GM19035 (cell line): Measurements from ENCODE around the gene GOLGA3.

Experiments
- ATAC-seq: cut with Tn5 transposase; IDR thresholded peaks from one replicate; pipeline ENCODE4 v1.9.1; 2021; ENCODE audit not compliant: unreplicated experiment

Gene GOLGA3

GRCh38 chr12:132723015-132723763 is 105.5 kb downstream of the GOLGA3 start:
- ATAC-seq, result no peak

- ATAC-seq, result no peak
Observed at GRCh38 chr12:132720606-132721345, 107.9 kb downstream of the GOLGA3 start.

GRCh38 chr12:132719954-132720324 is 108.7 kb downstream of the GOLGA3 start:
- ATAC-seq, result no peak

- no peak for ATAC-seq
Observed at GRCh38 chr12:132719141-132719953, 109.3 kb downstream of the GOLGA3 start.
